Testis (tissue), 2 donors: ENCODE data around the gene EHMT1.

Source experiments
- POLR2A ChIP-seq: fragments of 450-650 bp; IDR thresholded peaks from one replicate; pipeline ENCODE4 v1.6.1; 2017; ENCODE audit warnings: antibody characterized with exemption, mild to moderate bottlenecking, moderate library complexity
- TF ChIP-seq, protein P1 (sequence below), 3 experiments: fragments of 450-650 bp in 2 of 3; fragments of 200-600 bp in 1 of 3; sonication (generic) in 1 of 3; IDR thresholded peaks; one replicate each; pipeline ENCODE4 v1.5.1; 2016 to 2019; ENCODE audit warnings: antibody characterized with exemption in 3 of 3, mild to moderate bottlenecking in 2 of 3, moderate library complexity in 1 of 3

DNA sequence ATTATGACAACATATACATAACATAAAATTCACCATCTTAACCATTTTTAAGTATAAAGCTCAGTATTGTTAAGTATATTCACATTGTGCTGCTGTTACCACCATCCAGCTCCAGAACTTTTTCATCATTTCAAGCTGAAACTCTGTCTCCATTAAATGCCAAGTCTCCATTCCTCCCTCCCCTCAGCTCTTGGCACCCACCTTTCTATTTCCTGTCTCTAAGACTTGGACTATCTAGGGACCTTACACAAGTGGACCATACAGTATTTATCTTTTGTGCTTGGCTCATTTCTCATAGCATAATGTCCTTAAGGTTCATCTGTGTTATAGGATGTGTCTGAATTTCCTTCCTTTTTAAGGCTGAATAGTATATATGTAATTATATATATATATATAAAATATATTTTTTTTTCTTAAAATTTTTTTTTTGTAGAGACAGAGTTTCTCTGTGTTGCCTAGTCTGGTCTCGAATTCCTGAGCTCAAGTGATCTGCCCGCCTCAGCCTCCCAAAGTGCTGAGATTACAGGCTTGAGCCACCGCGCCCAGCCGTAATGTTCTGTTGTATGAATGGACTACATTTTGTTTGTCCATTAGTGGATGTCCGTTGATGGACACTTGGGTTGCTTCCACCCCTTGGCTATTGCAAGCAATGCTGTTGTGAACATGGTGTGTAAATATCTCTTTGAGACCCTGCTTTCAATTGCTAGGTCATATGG, 72.3 kb downstream of the EHMT1 start:
- TF ChIP-seq, protein P1, sequence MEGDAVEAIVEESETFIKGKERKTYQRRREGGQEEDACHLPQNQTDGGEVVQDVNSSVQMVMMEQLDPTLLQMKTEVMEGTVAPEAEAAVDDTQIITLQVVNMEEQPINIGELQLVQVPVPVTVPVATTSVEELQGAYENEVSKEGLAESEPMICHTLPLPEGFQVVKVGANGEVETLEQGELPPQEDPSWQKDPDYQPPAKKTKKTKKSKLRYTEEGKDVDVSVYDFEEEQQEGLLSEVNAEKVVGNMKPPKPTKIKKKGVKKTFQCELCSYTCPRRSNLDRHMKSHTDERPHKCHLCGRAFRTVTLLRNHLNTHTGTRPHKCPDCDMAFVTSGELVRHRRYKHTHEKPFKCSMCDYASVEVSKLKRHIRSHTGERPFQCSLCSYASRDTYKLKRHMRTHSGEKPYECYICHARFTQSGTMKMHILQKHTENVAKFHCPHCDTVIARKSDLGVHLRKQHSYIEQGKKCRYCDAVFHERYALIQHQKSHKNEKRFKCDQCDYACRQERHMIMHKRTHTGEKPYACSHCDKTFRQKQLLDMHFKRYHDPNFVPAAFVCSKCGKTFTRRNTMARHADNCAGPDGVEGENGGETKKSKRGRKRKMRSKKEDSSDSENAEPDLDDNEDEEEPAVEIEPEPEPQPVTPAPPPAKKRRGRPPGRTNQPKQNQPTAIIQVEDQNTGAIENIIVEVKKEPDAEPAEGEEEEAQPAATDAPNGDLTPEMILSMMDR (IDR thresholded peaks at IDR 0.05) = no peak
- no peak for TF ChIP-seq POLR2A
